Measurements from ENCODE around the gene CPNE8. TPM values are rescaled to one million over a fixed set of nuclear protein-coding genes. Genes with fewer than 3 reads are reported as not detected.

Gene CPNE8
- total RNA-seq, 6 experiments from 2014 or later, result 8.6 to 21.1 (median 16.3) TPM

DNA sequence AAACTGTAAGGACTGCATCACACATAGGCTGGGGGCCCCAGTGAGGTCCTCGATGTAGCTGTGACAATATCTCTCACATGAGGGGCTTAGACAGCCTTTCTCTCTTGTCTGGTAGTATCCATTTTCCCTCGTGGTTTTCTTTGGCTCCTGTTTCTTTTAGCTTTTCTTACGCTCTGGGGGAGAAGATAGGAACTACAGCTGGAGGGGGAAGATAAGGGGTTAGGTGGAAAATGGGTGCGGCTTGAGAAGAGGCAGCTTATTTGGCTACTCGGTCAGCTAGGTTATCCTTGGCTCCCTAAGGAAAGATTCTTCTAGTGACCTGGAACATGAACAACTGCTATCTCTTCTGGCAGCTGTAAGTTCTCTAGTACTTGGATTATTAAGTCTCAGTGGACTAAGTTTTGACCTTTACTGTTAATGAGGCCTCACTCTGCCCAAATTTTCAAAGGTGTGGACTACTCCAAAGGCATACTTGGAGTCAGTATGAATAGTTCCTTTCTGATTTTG is 28.7 kb upstream of the CPNE8 start:
- H3K4me3 ChIP-seq, result no peak overlapping the region
- ATAC-seq (no peak), DNase-seq (no peak)
- TF ChIP-seq, protein P1, sequence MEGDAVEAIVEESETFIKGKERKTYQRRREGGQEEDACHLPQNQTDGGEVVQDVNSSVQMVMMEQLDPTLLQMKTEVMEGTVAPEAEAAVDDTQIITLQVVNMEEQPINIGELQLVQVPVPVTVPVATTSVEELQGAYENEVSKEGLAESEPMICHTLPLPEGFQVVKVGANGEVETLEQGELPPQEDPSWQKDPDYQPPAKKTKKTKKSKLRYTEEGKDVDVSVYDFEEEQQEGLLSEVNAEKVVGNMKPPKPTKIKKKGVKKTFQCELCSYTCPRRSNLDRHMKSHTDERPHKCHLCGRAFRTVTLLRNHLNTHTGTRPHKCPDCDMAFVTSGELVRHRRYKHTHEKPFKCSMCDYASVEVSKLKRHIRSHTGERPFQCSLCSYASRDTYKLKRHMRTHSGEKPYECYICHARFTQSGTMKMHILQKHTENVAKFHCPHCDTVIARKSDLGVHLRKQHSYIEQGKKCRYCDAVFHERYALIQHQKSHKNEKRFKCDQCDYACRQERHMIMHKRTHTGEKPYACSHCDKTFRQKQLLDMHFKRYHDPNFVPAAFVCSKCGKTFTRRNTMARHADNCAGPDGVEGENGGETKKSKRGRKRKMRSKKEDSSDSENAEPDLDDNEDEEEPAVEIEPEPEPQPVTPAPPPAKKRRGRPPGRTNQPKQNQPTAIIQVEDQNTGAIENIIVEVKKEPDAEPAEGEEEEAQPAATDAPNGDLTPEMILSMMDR (IDR thresholded peaks at IDR 0.05), result no peak
- TF ChIP-seq POLR2A (IDR thresholded peaks at IDR 0.05), result no peak
- no peaks in the 10 kb centered on the region for H3K9me3 ChIP-seq
- 59% methylated on average over 5 of the region's 5 CpGs for WGBS (ENCODE audit: insufficient coverage, low coverage, low lambda C conversion rate, missing lambda C conversion rate)
- no peaks in the 10 kb centered on the region for H3K36me3 ChIP-seq
- no peaks in the 10 kb centered on the region for H3K27me3 ChIP-seq
- H3K27ac ChIP-seq, result no peak overlapping the region
- intact Hi-C loops (cut with DNase I), result no loop called here
- H3K4me1 ChIP-seq, result no peaks in the 10 kb centered on the region

DNA sequence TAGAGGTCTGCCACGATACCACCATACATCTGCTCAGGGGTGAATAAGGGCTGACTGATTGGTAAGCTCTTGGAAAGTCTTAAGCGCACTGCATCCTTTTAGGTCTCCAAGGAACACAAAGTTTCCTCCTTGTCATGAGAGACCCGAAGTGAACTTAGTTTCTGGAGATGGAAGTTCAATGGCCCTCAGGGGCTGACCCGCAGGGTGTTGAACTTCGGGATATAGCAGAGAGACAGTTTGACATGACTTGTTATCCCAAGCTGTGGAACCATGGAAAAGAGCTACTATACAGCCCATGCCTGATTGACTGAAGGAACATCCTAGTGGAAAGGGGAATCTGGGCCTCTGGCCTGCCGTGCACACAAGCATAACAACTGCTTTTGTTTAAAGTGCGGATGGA is 26.9 kb upstream of the CPNE8 start:
- no peaks in the 10 kb centered on the region for H3K9me3 ChIP-seq
- H3K36me3 ChIP-seq, result no peaks in the 10 kb centered on the region
- H3K4me1 ChIP-seq, result no peaks in the 10 kb centered on the region
- no peak overlapping the region for H3K4me3 ChIP-seq
- ATAC-seq, result peak in 1 of 4 donors; percentile 33
- H3K27me3 ChIP-seq, result no peaks in the 10 kb centered on the region
- intact Hi-C loops (cut with DNase I), result no loop called here
- TF ChIP-seq, protein P1 (IDR thresholded peaks at IDR 0.05), result no peak
- no peak for TF ChIP-seq POLR2A (IDR thresholded peaks at IDR 0.05)
- no peak for DNase-seq
- WGBS (ENCODE audit: insufficient coverage, low coverage, low lambda C conversion rate, missing lambda C conversion rate), result 78% methylated on average over 7 of the region's 7 CpGs
- no peak overlapping the region for H3K27ac ChIP-seq

DNA sequence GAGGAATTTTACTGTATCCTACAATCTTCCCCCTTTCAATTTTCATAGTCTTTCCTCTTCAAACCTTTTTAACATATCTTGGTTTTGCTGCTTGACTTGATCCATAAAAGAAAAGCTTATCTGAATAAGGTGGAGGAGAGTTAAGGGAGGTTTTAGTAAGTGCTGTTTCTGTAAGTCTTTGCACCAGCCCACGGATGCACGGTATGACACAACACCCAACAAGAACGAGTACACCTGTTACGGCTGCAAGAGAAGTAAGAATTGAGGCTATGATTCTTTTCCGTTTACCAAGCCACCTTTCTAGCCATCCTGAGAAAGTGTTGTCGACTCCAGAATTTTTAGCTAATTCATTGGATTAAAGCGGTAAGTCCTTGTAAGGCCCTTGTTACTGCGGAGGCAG is 26.1 kb upstream of the CPNE8 start:
- Histone ChIP-seq H3K9me3 (no peaks in the 10 kb centered on the region), H3K27ac (no peak overlapping the region), H3K4me1 (no peaks in the 10 kb centered on the region), H3K36me3 (no peaks in the 10 kb centered on the region), H3K4me3 (no peak overlapping the region), H3K27me3 (no peaks in the 10 kb centered on the region)
- TF ChIP-seq, protein P1 (IDR thresholded peaks at IDR 0.05), result no peak
- no peak for TF ChIP-seq POLR2A (IDR thresholded peaks at IDR 0.05)
- no peak for DNase-seq
- no peak for ATAC-seq
- intact Hi-C loops (cut with DNase I), result no loop called here
- WGBS (ENCODE audit: insufficient coverage, low coverage, low lambda C conversion rate, missing lambda C conversion rate), result 77% methylated on average over 8 of the region's 8 CpGs

DNA sequence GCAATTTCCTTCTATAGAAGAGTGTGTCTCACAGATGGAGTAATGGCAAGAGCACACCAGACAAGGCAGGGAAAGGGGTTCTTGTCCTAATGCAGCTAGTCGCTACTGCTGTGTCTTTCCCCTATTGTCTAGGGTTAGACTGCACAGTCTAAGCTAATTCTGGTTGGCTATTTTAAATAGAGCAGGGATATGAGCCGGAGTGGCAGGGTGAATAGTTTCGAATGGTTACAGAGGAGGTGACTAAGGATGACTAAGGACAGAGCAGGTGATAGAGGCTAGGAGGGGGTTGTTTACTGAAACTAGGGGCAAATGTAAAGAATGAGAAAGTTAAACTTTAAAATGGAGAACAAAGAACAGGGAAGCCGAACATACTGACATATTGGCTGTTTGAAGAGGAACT is 25.6 kb upstream of the CPNE8 start:
- no peak for DNase-seq
- no peak overlapping the region for H3K27ac ChIP-seq
- no peaks in the 10 kb centered on the region for H3K27me3 ChIP-seq
- no peaks in the 10 kb centered on the region for H3K9me3 ChIP-seq
- 39% methylated on average over 4 of the region's 4 CpGs for whole genome bisulfite sequencing (ENCODE audit: insufficient coverage, low coverage, low lambda C conversion rate, missing lambda C conversion rate)
- intact Hi-C loops (cut with DNase I), result no loop called here
- H3K36me3 ChIP-seq, result no peaks in the 10 kb centered on the region
- TF ChIP-seq POLR2A (IDR thresholded peaks at IDR 0.05), result no peak
- TF ChIP-seq, protein P1 (IDR thresholded peaks at IDR 0.05), result no peak
- no peaks in the 10 kb centered on the region for H3K4me1 ChIP-seq
- H3K4me3 ChIP-seq, result no peak overlapping the region
- ATAC-seq, result no peak

DNA sequence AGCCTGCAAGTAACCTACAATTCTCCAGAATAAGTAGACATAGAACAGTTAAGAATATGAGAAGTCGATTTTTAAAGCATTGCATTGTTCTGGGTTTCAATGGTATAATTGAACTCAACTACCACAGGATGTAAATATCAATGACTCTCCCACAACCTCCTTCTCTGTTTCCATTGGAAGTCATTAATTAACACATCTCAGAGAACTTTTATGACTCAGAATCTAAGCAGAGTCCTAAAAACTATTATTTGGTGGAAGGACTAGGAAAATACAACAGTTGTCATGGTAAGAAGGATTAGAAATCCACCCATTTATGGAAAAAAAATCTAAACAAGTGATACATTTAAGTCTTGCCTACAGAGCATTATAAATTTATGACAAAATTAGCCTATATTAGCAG is 21.1 kb upstream of the CPNE8 start:
- DNase-seq (no peak), ATAC-seq (no peak)
- Histone ChIP-seq H3K36me3 (no peaks in the 10 kb centered on the region), H3K27me3 (no peaks in the 10 kb centered on the region), H3K9me3 (no peaks in the 10 kb centered on the region), H3K4me1 (no peaks in the 10 kb centered on the region), H3K4me3 (no peak overlapping the region), H3K27ac (no peak overlapping the region)
- WGBS (ENCODE audit: insufficient coverage, low coverage, low lambda C conversion rate, missing lambda C conversion rate), result 19% methylated on average over 1 of the region's 1 CpG
- intact Hi-C loops (cut with DNase I), result no loop called here
- TF ChIP-seq POLR2A (IDR thresholded peaks at IDR 0.05), result no peak
- TF ChIP-seq, protein P1 (IDR thresholded peaks at IDR 0.05), result no peak
